Measurements from ENCODE around the gene CABP4.

CABP4 gene

DNA sequence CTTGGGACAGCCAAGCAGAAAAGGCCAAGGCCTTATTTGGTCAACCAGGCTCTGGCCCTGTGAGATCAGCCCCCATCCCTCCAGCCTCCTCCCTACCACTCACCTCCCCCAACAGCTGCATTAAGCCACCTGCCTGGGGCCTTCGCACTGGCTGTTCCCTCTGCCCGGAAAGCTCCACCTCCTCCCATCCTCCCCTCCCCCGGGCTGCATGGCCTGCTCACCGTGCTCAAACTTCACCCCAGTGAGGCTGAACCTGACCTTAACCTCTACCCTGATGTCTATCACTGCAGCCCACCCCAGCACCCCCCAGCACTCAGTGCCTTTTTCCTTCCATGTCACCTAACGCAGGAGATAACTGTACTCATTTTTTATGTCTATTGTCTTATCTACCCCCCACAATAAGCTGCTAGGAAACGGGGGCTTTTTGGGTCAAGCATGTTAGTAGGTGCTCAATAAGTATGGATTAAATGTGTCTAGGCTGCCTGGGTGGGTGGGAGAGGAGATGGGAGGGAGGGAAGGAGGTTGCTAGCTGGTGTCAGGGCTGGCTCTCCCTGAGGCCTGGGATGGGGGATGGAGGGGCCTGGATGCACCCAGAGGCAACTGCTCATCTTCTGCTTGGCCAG lies 18.6 kb upstream of the CABP4 start:
- DNase-seq, result no peak

GRCh38 chr11:67437082-67437808 lies 17.9 kb upstream of the CABP4 start, which contains the start of gene PTPRCAP:
TSS of gene PTPRCAP (minus strand) at chr11:67437682. CDS start at chr11:67437619, 63 bp downstream.
- no peak for DNase-seq

GRCh38 chr11:67437809-67438157 lies 17.4 kb upstream of the CABP4 start:
- no peak for DNase-seq

GRCh38 chr11:67438158-67438902 lies 16.8 kb upstream of the CABP4 start:
- no peak for DNase-seq

GRCh38 chr11:67439321-67440228 lies 15.6 kb upstream of the CABP4 start:
- DNase-seq, result no peak

DNA sequence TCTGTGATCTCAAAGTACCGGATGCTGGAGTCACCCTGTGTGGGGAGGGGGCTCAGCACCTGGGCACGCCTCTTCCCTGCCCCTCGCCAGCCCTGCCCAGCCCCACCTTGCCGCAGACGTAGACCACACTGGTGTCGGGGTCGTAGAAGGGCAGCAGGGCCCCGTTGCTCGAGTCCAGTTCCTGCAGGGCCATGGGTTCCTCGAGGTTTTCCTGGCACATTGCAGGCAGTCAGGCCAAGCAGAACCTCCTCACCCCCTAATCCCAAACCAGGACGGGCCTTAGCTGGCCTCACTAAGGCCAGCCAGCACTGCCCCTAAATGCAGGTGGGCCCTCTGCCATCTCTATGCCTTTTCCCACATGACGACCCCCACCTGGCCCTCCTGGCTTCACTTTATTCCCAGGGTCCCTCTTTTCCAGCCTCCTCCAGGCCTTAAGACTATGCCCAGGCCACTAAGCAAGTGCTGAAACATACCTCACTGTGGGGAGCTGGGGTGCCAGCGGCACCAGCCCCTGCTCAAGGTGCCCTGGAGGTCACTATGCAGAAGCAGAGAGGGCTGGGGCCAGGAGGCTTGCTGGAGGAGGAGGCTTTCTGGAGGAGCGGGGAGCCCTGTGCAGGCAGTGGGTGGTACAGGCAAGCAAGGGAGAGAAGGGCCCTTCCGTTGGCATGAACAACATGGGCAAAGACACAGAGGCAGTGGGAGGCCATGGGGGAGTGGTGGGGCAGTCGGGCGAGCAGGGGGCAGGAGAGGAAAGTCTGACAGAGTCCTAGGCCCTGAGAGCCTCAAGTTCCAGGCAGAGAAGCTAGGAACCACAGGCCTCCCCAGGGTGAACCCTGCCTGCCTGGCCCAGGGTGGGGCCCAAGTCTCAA lies 14.7 kb upstream of the CABP4 start:
- DNase-seq, result no peak

GRCh38 chr11:67441098-67441563 lies 14.0 kb upstream of the CABP4 start:
- DNase-seq, result no peak

DNA sequence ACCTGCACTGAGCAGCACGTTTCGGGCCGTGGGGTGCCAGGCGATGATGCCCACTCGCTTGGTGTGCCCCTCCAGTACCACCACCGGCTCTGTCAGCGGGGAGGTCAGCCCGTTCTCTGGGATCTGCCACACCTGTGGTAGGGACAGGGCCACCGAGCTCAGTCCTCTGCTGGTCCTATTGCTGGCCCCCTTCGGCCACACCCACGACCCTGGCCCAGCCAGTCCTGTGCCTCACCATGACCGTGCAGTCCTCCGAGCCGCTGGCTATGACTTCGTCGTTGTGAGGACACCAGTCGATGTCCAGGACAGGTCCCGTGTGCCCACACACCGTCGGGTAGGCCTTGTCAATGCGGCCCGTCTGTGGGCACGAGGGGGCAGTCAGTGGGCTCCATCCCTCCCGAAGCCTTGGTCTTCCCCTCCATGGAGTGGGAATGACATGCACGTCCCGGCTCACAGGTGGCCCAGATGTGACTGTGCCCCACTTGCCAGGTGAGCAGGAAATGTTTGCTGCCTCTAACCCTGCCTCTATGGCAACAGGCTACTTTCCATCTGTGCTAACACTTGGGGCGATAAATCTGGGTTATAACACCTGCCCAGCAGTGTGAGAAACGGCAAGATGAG lies 13.3 kb upstream of the CABP4 start:
- DNase-seq, result no peak

GRCh38 chr11:67442504-67443404 lies 12.4 kb upstream of the CABP4 start:
- DNase-seq, result no peak

DNA sequence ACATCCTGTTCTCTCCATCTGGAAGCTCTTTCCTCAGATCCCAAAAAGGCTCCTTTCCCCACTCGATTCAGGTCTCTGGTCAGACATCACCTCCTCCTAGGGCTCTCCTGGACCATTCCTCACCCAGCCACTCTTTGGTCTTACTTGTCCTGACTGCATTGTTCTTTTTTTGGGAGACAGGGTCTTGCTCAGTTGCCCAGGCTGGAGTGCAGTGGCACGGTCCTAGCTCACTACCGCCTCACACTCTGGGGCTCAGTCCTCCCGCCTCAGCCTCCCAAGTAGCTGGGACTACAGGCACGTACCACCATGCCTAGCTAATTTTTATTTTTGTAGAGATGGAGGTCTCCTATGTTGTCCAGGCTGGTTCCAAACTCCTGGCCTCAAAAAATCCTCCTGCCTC lies 9.6 kb upstream of the CABP4 start:
- no peak for DNase-seq

GRCh38 chr11:67448220-67448609 lies 6.9 kb upstream of the CABP4 start:
- no peak for DNase-seq

DNA sequence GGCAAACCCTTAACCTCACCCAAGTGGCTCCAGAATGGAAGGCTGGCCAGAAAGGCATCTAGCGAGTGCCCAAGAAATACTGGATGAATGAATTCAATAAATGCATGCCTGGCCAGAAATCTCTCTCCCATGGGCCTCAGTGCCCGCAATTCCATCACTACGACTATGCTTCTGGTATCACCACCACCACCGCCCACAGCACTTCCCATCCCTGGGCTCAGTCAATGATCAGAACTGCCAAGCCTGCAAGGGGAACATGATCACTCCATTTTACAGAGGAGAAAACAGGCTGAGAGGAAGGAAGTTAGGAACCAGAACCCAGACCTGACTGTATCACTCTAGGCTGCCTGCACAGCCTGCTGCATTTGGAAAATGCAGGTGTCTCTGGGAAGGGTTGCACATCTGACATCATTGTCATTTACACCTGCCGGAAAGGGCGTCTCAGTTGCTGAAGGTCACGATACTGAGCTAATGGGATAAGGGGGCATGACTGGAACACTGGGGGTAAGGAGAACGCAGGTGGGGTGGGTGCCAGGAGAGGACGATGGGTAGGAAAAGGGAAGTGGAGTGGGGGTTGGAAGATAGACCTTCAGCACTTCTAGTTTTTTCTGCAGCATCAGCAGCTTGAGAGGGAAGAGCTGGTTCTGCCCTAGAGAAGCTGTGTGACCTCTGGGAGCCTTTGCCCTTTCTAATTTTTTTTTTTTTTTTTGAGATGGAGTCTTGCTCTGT lies 5.9 kb upstream of the CABP4 start:
- no peak for DNase-seq

DNA sequence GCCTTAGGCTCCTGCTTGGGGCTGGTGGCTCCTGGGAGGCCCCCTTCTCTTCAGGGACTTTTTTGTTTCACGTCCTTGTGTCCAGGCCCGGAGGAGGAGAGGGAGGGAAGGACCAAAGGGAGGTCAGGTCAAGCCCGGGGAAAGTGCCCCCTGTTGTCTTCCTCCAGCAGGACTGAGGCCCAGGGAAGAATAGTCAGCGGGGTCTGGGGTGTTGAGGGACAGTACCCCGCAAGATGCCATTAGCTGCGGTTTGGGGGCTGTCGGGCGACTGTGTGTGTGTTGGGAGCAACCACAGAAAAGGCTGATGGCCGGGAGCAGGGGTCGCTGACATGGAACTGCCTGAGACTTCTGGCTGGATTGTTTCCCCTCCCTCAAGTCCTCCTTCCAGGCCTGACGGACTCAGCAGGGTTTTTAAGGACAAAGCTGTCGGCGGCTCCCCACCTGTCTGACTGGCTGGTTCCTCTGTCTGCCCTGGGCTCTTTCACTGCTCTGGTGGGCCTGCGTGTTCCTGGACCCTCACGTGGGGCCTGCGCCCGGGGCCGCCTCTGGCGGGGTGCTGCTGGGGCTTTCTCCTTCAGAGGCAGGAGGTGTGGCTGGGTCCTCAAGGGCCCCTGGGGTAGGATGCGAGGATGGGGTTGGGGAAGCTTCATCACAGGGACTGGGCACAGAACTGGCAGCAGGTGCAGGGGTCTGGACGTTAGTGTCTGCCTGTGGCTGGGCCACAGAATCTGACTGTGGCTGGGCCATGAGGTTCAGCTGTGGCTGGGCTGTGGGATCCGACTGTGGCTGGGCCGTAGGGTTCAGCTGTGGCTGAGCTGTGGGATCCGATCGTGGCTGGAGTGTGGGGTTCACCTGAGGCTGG lies 4.1 kb upstream of the CABP4 start:
- no peak for DNase-seq

DNA sequence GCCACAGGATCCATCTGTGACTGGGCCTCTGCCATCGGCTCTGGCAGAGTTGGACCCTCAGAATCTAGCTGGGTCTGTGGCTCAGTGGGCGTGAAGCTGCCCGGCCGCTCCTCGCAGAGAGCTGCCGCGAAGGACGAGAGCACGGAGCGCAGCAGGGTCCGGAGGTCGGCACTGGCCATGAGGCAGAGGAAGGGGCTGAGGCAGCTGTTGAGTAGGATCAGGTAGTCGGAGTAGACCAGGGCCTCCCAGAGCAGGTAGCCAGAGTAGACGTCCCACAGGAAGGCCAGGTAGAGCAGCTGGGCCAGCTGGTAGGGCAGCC lies 3.5 kb upstream of the CABP4 start:
- no peak for DNase-seq

DNA sequence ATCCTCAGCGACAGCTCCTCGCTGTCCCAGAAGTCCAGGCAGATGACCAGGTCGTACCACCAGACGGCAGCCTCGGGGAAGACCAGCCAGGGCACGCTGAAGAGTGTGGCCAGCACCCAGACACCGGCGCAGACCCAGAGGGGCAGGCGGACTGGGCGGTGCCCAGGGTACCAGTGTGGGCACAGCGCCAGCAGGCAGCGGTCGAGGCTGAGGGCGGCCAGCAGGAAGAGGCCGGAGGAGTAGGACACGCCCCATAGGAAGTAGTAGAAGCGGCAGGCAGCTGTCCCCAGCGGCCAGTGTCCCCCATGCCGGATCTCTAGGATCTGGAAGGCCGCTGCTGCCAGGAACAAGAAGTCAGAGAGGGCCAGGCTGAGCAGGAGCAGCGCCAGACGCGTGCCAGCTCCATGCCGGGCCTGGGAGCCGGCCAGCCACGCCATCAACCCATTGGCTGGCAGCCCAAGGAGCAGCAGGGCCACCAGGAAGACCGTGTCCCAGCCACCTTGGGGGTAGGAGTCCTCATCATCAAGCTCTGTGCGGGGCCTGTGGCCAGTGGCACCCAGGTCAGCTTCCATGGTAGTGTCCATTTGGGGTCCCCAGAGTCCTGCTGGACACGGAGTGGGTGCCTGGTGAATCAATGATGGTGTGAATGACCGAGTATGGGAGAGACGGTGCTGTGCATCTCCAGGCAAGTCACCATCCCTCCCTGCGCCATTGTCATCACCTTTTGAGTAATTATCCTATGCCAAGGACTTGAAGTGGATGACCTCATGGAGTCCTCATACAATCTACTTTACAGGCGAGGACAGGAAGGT lies 2.8 kb upstream of the CABP4 start, which contains the start of gene GPR152:
Gene GPR152 (minus strand): TSS at position 589 of the 812 bp plus-strand sequence. CDS start 5 bp downstream, at position 584.
- DNase-seq, result no peak

- DNase-seq, result no peak
Observed at GRCh38 chr11:67453816-67454732, 1.1 kb upstream of the CABP4 start.

All from GOT3 (cell line).